SU-DHL-6 (cell line): ENCODE data around the gene LIN7B.

ENCODE experiments used
- CTCF ChIP-seq: fragments of 200-600 bp; sonication (generic); IDR thresholded peaks from one replicate; pipeline ENCODE4 v1.5.1; 2017; ENCODE audit warnings: antibody characterized with exemption, mild to moderate bottlenecking, low read length, moderate library complexity; ENCODE audit not compliant: insufficient read depth, poor library complexity, severe bottlenecking
- EZH2phosphoT487 ChIP-seq: fragments of 200-600 bp; sonication (generic), shearing (Covaris generic); conservative IDR thresholded peaks from 2 replicates; pipeline ENCODE4 v1.6.1; 2018; ENCODE audit warnings: mild to moderate bottlenecking, antibody characterized with exemption, low read length, moderate library complexity, mixed read lengths

- TF ChIP-seq CTCF: no peak
- TF ChIP-seq EZH2phosphoT487: no peak
Observed at GRCh38 chr19:49161987-49162386, 47.8 kb downstream of the LIN7B start.
